GM21529 (cell line): ENCODE results near the gene GLIS1.

ENCODE experiments used
- ATAC-seq: cut with Tn5 transposase; IDR thresholded peaks from one replicate; pipeline ENCODE4 v1.9.1; 2021; ENCODE audit not compliant: unreplicated experiment

GLIS1 gene

GRCh38 chr1:53600561-53600960 is 138.4 kb downstream of the GLIS1 start:
- no peak for ATAC-seq

DNA sequence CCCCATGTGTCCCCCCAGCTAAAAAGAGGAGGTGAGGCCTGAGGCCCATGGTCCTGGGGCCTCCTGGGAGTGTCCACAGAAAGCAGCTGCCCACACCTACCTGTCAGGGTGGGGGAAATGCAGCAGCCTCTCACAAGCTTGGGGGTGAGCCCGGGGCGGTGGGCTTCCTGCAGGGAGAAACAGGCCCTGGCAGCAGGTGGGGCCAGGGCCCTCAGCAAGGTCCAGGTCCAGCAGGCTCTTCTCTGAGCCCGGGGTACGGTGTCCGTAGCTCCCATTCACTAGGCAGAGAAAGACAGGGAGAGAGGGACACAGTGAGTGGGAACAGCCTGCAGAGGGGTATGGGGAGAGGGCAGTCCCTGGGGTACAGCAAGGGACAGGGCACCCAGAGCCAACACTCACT is 139.0 kb downstream of the GLIS1 start:
- no peak for ATAC-seq

- ATAC-seq, result no peak
Measured at GRCh38 chr1:53599481-53599880, 139.5 kb downstream of the GLIS1 start.

- ATAC-seq, result no peak
Measured at GRCh38 chr1:53598966-53599365, 140.0 kb downstream of the GLIS1 start.

GRCh38 chr1:53595906-53596305 is 143.1 kb downstream of the GLIS1 start:
- ATAC-seq, result no peak

- ATAC-seq, result no peak
Measured at GRCh38 chr1:53594391-53595180, 144.4 kb downstream of the GLIS1 start.

GRCh38 chr1:53593758-53594380 is 145.1 kb downstream of the GLIS1 start:
- no peak for ATAC-seq

DNA sequence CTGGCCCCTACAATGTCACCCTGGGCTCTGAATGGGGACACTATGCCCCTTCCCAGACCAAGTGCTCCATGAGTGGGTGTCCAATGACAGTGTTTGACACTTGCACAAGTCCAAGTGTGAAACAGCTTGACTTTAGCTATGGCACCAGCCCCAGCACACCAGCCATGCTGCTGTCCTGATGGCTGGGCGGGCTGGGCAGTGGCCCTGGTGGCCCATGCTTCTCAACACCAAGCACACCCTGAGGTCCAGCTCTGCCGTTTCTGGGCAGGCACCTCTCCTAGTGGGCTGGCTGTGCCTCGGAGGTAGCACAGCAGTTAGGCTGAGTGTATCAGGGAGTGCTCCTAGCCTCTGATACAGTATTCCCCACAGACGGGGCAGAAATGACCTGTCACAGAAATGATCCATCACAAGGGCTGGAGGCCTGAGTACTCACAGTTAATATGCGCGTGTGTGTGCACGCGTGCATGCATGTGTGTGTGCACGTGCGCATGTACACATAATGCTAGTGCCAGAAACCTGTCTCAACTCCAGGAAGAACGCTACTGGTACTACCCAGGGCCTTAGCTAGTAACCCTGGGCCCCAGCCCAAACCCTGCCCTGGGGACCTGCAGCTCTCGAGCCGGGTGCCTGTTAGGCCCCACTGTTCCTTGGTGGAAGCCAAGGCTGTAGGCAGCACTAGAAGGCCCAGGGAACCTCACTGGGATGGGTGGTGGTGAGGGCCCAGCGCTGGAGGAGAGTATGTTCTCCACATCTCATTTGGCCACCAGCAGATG is 145.8 kb downstream of the GLIS1 start:
- ATAC-seq, result no peak

GRCh38 chr1:53592521-53592982 is 146.4 kb downstream of the GLIS1 start:
- ATAC-seq, result no peak

GRCh38 chr1:53591924-53592323 is 147.0 kb downstream of the GLIS1 start:
- ATAC-seq, result no peak

GRCh38 chr1:53590531-53591515 is 148.1 kb downstream of the GLIS1 start:
- no peak for ATAC-seq

DNA sequence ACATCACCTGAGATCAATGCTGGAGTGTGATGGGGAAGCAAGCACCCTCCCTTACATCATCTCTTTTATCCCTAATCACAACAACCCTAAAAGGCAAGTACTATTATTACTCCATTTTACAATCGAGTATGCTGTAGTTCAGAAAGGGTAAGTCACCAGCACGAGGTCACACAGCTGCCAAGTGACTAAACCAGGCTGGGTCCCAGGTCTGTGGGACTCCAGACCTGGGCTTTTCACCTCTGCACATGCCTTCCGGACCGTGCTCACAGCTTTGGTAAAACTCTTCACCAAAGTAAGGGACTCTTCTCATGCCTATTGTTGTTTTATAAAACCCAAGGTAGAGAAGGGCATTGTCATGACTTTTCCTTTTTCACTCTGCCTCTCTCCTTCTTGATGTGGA is 148.9 kb downstream of the GLIS1 start:
- no peak for ATAC-seq

GRCh38 chr1:53589043-53589887 is 149.7 kb downstream of the GLIS1 start:
- no peak for ATAC-seq

DNA sequence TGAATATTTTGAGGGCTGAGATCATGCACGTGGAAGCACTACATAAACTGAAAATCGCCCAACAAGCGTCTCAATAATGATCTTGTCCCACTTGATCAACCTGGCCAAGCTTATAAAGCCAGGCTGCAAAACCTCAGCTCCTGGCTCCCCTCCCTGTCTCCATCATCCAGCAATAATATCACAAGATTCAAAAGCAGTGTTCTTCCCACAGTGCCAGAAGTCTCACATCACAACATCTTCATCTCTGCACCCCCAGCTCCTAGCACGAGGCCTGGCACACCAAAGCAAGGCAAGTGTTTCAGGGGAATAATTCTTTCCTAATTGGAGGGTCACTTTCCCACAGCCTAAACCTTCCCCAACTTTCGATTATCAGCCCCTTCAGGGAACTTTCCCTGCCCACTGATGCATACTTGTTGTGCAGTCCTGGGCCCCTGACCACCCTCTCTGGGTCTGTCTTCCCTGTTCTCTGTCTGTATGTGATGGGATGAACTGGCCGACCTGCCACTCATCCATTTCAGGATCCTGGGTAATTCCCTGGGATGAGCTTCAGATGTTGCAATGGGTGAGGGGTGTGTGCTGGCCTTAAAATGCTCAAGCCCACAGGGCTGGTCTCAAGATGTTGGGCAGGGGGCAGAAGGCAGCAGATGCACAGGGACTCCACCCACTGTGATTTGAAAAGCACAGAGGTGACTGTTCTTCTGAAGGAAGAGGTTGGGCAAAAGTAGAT is 150.7 kb downstream of the GLIS1 start:
- no peak for ATAC-seq

DNA sequence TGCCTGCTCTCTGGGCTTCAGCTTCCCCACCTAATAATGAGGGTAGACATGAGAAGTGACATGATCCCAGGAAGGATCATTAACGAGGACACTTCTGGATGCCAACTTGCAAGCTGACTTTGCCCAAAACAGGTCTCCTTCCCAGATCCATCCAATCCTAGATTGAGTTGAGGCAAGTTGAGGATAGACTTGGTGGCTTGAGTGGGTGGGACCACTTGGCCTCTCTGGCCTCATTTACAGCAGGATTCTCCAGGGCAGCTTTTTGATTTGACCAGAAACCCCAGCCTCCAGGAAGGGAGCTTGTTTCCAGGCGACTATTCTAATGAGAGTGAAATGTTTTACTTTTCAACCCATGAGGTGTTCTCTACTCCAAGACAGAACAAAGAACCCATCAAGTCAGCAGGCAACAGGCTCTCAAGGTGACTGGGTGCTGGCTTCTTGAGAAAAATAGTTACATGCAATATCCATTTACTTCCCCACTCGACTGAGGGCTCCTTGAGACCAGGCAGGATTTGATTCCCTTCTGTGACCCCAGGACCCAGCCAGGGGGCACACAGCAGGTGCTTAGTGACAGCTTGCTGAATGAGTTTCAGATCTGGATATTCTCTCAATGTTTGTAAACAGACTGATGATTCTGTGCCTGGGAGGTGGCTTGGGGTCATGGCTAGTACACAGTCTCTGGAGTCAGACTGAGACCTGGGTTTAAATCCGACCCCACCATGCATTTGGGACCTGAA is 151.5 kb downstream of the GLIS1 start:
- no peak for ATAC-seq

- ATAC-seq, result no peak
Measured at GRCh38 chr1:53586765-53587164, 152.2 kb downstream of the GLIS1 start.

DNA sequence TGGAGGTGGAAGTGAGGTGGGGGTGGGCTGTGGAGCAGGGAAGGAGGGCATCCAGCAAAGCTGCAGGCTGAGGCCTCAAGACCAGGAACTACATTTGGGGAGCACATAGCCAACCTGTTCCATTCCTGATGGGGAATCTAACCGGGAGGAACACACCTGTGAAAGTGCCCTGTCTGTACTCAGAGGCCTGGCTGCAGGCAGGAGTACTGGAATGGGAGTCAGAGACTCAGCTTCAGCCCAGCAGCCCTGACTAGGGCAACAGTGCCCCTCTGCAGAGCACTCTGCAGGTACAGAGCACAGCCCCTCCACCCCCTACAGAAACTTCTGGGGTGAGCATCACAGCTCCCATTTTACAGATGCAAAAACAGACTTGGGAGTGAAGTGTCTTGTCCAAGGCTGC is 153.4 kb downstream of the GLIS1 start:
- no peak for ATAC-seq

- no peak for ATAC-seq
Measured at GRCh38 chr1:53585129-53585528, 153.8 kb downstream of the GLIS1 start.

GRCh38 chr1:53584777-53585107 is 154.2 kb downstream of the GLIS1 start:
- ATAC-seq, result no peak
